GM19023 (cell line): ENCODE data around the gene BMI1.
"Not testable (repeated sequence)": the region's sequence is repeated elsewhere in the genome, so short reads cannot be mapped to it uniquely, and the experiment has no call there.

ENCODE experiments used
- ATAC-seq: cut with Tn5 transposase; IDR thresholded peaks from one replicate; pipeline ENCODE4 v1.9.1; 2021; ENCODE audit warnings: mild to moderate bottlenecking, moderate library complexity; ENCODE audit not compliant: unreplicated experiment

The BMI1 gene

GRCh38 chr10:22338931-22339330 lies 18.0 kb downstream of the BMI1 start:
- ATAC-seq, result no peak

- ATAC-seq, result no peak
Measured at GRCh38 chr10:22339761-22340328, 18.9 kb downstream of the BMI1 start.

GRCh38 chr10:22340329-22341189 lies 19.7 kb downstream of the BMI1 start:
- peak; percentile 40 for ATAC-seq

- ATAC-seq, result peak; percentile 19
Measured at GRCh38 chr10:22341190-22341925, 20.5 kb downstream of the BMI1 start.

GRCh38 chr10:22341926-22342196 lies 21.0 kb downstream of the BMI1 start:
- no peak for ATAC-seq

GRCh38 chr10:22342421-22342820 lies 21.5 kb downstream of the BMI1 start:
- no peak for ATAC-seq

- no peak for ATAC-seq
Measured at GRCh38 chr10:22343731-22344130, 22.8 kb downstream of the BMI1 start.

GRCh38 chr10:22344249-22344648 lies 23.4 kb downstream of the BMI1 start:
- no peak for ATAC-seq

- no peak for ATAC-seq
Measured at GRCh38 chr10:22344781-22345300, 23.9 kb downstream of the BMI1 start.

- ATAC-seq, result peak; percentile 41
Measured at GRCh38 chr10:22345301-22346095, 24.6 kb downstream of the BMI1 start, which contains the start of gene SPAG6. Gene SPAG6 (plus strand): TSS chr10:22345496. CDS start chr10:22345612, 116 bp downstream.

GRCh38 chr10:22346096-22346661 lies 25.3 kb downstream of the BMI1 start:
- no peak for ATAC-seq

- no peak for ATAC-seq
Measured at GRCh38 chr10:22349755-22350154, 28.9 kb downstream of the BMI1 start.

- ATAC-seq, result no peak
Measured at GRCh38 chr10:22351131-22351703, 30.3 kb downstream of the BMI1 start.

- ATAC-seq, result no peak
Measured at GRCh38 chr10:22356324-22356873, 35.5 kb downstream of the BMI1 start.

- ATAC-seq, result not testable (repeated sequence)
Measured at GRCh38 chr10:22357770-22358169, 36.9 kb downstream of the BMI1 start.

GRCh38 chr10:22363305-22363704 lies 42.4 kb downstream of the BMI1 start:
- no peak for ATAC-seq

- ATAC-seq, result no peak
Measured at GRCh38 chr10:22364407-22365140, 43.7 kb downstream of the BMI1 start.

- peak; percentile 54 for ATAC-seq
Measured at GRCh38 chr10:22365233-22365632, 44.3 kb downstream of the BMI1 start.
